ELR (cell line): ENCODE measurements around the gene MAPK10.
A peak's percentile ranks its signal among the peaks of the same experiment; 100 is the strongest.

ENCODE experiments used
- DNase-seq: peaks from one replicate; pipeline ENCODE4 v3.0.0-alpha.2; 2015; ENCODE audit warnings: low read depth

The MAPK10 gene

GRCh38 chr4:86274642-86275041 lies 85.2 kb downstream of the MAPK10 start:
- DNase-seq: no peak

DNA sequence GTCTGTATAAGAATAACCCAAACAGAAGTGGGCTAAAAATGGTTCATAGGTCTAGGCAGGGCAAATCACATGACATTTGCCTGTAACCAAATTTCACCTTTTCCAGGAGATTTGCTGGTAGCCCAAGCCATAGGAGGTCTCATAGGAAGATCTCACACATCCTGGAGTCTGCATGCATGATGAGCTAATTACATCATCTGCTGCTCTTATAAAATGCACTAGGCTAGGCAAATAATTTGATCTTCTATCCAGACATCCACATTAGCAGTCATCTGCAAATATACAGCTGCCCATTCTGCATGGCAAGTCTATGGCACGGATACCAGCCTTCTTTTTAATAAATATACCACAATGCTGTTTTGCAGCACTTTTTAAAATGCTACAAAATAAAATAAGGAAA lies 87.2 kb downstream of the MAPK10 start:
- DNase-seq: no peak

- peak; percentile 3 for DNase-seq
Observed at GRCh38 chr4:86271057-86271456, 88.8 kb downstream of the MAPK10 start.

DNA sequence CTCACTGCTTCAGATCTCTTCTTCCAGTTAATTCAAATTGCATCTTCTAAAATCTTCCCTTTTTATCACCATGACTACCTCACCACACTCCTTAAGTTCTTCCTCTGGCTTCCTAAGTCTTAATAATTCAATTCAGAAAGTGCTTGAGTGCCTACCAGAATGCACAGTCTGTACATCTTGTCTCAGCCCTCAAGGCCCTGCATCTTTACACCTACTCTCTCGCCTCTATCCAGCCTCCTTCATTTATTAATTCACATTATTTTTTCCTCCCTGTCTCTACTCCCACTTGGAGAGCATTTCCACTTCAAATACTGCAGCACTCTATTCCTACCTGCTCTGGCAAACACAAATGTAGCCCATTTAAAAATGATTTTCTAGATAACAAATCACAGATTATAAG lies 90.5 kb downstream of the MAPK10 start:
- DNase-seq: no peak

DNA sequence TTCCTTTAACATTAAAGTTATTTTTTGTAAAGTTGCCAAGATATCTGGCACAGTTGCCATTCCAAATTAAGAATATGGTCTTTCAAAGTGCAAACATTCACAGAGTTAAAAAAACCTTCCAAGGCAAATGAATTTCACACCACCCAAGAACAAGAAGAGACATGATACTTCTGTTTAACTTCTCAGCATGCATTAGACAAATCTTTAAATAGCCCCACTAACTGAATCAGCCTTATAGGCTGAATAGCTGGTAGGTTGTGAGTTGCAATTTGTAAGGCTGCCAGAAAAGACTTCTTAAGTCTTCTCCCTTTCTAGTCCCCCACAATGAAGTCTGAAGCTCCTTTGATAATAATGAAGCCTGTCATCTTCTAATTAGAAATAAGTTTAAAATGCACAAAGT lies 95.6 kb downstream of the MAPK10 start:
- DNase-seq: no peak

- no peak for DNase-seq
Observed at GRCh38 chr4:86261636-86262035, 98.2 kb downstream of the MAPK10 start.

GRCh38 chr4:86256086-86256485 lies 103.8 kb downstream of the MAPK10 start:
- DNase-seq: no peak

- DNase-seq: no peak
Observed at GRCh38 chr4:86250619-86251018, 109.2 kb downstream of the MAPK10 start.

- DNase-seq: no peak
Observed at GRCh38 chr4:86250006-86250405, 109.8 kb downstream of the MAPK10 start.

- DNase-seq: no peak
Observed at GRCh38 chr4:86249074-86249473, 110.8 kb downstream of the MAPK10 start.

- no peak for DNase-seq
Observed at GRCh38 chr4:86247906-86248305, 111.9 kb downstream of the MAPK10 start.

GRCh38 chr4:86247320-86247719 lies 112.5 kb downstream of the MAPK10 start:
- no peak for DNase-seq

DNA sequence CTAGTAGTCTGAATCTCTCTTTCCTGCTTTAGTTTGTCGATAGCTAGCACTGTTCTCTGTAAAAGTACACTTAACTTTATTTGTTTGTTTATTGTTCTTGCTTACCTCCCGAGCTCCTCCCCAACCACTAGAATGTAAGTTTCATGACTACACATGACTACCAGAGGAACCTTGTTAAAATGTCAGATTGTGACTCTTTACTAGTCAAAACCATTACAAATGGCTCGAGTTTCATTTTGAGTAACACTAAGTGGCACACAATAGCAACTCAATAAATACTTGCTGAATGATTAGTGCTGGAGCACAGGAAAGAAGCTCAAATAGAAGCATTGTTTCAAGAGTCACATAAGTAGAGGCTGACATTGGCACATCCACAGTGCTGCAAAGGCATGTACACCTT lies 116.1 kb downstream of the MAPK10 start:
- no peak for DNase-seq

GRCh38 chr4:86242677-86243076 lies 117.2 kb downstream of the MAPK10 start:
- no peak for DNase-seq

DNA sequence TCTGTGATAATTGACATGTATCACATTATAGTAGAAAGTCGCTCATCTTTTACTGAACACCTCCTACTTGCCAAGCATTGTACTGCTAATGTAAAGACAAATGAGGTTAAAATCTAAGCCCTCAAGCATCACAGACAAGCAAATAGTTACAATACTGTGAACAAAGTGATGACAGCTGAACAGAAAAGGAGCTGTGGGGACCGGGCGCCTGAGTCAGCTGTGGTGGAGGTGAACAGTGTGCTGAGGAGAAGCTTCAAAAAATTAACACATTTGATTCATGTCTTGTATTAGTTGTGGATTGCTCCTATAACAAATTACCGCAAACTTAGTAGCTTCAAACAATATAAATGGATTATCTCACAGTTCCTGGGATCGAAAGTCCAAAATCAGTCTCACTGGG lies 124.3 kb downstream of the MAPK10 start:
- DNase-seq: no peak

DNA sequence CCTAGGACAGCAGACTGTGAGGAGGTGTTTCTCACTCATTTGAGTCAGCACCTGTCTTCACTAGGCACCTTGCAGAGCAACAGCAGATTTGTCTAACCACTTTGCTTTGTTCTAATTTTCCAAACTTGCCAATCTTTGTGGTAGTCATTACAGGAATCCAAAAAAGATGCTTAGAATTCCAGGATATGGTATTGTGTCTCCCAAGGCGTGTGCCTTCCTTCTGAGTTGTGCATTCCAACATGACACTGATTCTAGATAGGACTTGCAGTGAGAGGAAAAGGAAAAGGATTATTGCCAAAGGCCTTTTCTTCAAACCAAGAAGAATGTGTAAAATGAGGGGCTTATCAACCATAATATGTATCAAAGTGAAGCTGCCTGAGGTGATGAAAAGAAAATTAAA lies 126.2 kb downstream of the MAPK10 start:
- peak; percentile 26 for DNase-seq

- DNase-seq: no peak
Observed at GRCh38 chr4:86233090-86233489, 126.8 kb downstream of the MAPK10 start.

DNA sequence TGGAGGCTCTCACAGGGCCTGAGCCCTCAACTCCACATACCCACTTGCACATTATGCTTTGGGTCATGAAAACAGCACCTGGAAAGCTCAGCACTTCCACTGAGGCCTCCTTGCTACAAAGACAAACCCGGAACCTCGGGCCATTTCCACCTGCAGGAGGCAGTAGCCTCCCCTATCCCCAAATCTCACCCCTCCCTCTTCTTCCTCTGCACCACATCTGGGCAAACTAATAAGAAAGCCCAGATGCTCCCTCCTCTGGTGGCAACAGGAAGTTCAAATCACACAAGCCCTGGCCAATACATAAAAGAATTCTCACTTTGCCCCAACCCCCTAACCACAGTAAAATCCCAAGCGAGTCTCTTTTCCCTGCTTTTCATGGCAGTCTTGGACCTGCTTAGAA lies 136.4 kb downstream of the MAPK10 start:
- DNase-seq: peak; percentile 60

DNA sequence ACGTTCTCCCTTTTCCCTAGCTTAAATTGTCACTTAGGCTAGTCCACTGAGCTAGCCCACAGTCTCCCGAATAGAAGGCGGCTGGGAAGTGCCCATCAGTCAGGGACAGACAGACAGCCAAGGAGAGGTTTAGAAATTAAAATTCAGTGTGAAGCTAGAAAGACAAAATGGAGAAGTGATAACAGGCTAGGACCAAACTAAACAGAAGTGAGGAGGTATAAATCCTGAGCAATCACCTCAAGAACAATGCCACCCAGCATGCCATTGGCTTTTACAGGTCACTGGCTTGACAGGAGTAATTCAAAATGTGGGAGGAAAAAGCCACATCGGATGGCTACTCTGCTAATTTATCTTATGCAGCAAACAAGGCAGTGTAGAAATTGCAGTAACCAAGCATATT lies 138.9 kb downstream of the MAPK10 start:
- DNase-seq: no peak

DNA sequence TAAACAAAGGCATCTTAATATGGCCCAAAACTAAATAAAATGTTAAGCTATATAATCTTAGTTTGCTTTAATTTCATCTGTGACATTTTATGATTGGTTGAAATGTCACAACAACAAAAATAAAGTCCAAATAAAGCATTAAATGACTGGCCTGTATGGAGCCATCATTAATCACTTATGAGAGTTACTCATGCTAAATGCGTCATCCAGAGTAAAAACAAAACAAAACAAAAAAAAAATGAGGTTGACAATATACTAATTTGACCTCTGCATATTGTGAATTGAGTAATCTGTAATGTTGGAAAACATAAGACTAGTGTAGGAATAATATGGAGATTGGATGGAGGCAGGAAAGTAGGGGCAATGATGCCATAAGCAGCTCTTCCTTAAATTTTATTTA lies 139.7 kb downstream of the MAPK10 start:
- peak; percentile 72 for DNase-seq

- DNase-seq: peak; percentile 21
Observed at GRCh38 chr4:86218746-86219473, 140.9 kb downstream of the MAPK10 start.

DNA sequence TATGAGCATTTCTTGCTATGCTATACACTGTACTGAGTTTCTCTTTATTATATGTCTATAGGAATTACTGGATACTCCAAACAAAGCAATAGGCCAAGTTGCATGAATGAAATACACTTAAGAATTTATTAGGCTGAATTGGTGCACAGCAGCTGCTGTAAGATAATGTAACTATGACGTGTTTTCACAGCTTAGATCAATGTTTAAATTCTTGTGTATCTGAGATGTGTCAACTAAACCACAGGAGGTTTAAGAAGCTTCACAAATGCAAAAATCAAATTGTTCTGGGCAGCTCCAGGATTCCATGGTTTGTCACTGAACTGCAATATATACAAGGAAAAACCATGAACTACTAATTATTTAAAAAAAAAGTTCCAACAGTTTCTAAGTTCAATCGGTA lies 156.7 kb downstream of the MAPK10 start:
- DNase-seq: no peak

DNA sequence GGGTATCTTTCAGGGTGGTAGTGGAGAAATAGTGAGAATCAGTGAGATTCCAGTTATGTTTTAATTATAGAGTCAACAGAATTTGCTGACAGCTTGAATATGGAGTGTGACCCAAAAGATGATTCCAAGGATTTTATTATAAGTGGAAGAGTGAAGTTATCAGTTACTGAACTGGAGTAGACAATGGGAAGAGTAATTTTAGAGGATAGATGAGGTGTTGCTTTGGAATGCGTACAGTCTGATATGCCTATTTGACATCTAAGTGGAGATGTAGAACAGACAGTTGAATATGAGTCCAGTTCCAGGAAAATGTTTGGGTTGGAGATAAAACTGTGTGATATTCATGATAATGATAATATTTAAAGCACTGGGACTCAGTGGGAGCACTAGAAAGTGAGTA lies 174.2 kb downstream of the MAPK10 start:
- no peak for DNase-seq

DNA sequence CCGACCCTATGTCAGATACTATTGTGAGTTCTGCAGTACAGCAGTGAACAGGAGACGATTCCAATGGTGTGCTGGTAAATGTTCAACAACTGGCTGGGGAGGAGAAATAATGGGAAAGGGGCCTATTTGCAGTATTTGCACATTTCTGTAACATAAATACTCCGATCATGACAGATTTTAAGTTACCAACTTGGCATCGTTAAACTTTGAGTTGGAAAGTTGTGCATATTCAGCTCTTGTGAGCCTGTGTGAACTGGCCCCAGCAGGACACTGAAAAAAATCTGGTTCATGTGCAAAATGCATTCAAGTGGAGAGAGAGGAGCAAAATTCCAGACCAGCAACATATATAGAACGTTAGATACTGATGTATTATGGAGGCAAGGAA lies 175.0 kb downstream of the MAPK10 start:
- no peak for DNase-seq
